CD14-positive monocyte (primary cell): Measurements from ENCODE around the gene UBD. TPM values are rescaled to one million over a fixed set of nuclear protein-coding genes. Genes with fewer than 3 reads are reported as not detected.

ENCODE experiments used
- DNase-seq, 3 donors: peaks; one replicate each; pipeline ENCODE4 v3.0.0-alpha.2; 2011 to 2022
- H2AFZ ChIP-seq: 2 replicates; pipeline ENCODE4 v1.6.0; 2012; ENCODE audit warnings: mild to moderate bottlenecking, low read depth, low read length, inconsistent platforms; ENCODE audit not compliant: insufficient read depth, poor library complexity, severe bottlenecking
- H3K27ac ChIP-seq, 2 donors: 1 replicate in 1 of 2; 2 replicates in 1 of 2; pipeline ENCODE4 v1.5.1; 2012 to 2013; ENCODE audit warnings: low read length in 2 of 2, control low read depth in 1 of 2, inconsistent platforms in 1 of 2, low read depth in 1 of 2, mild to moderate bottlenecking in 1 of 2
- H3K27me3 ChIP-seq, 2 donors: one replicate each; pipeline versions ENCODE4 v1.6.0 to v1.6.1; 2011 to 2013; ENCODE audit warnings: low read length in 2 of 2; ENCODE audit not compliant: control insufficient read depth in 2 of 2, insufficient read depth in 2 of 2
- H3K36me3 ChIP-seq, 2 donors: replicated peaks in 1 of 2; 1 replicate in 1 of 2; 2 replicates in 1 of 2; pipeline versions ENCODE4 v1.5.1 to v1.6.1; 2012 to 2013; ENCODE audit warnings: low read length in 2 of 2, control low read depth in 1 of 2, inconsistent platforms in 1 of 2, mild to moderate bottlenecking in 1 of 2; ENCODE audit not compliant: insufficient read depth in 2 of 2, control insufficient read depth in 1 of 2
- H3K4me1 ChIP-seq, 2 donors: 1 replicate in 1 of 2; 2 replicates in 1 of 2; pipeline versions ENCODE4 v1.5.1 to v1.6.1; 2012 to 2013; ENCODE audit warnings: low read length in 2 of 2, control low read depth in 1 of 2, inconsistent platforms in 1 of 2, mild to moderate bottlenecking in 1 of 2, moderate library complexity in 1 of 2; ENCODE audit not compliant: insufficient read depth in 2 of 2, control insufficient read depth in 1 of 2
- H3K4me2 ChIP-seq: replicated peaks from 2 replicates; pipeline ENCODE3; 2012; ENCODE audit warnings: low read length, moderate library complexity, mild to moderate bottlenecking; ENCODE audit not compliant: poor library complexity, severe bottlenecking; ENCODE audit errors: extremely low read depth
- H3K4me3 ChIP-seq, 3 experiments: fragments of 200-600 bp in 1 of 3; sonication (generic) in 1 of 3; replicated peaks in 1 of 3; 1 replicate in 2 of 3; 2 replicates in 1 of 3; pipeline ENCODE4 v1.5.1; 2011 to 2013; ENCODE audit warnings: low read length in 3 of 3, mild to moderate bottlenecking in 3 of 3, control low read depth in 2 of 3, low read depth in 2 of 3, inconsistent platforms in 1 of 3, moderate library complexity in 1 of 3
- H3K79me2 ChIP-seq: 2 replicates; pipeline ENCODE4 v1.6.0; 2012; ENCODE audit warnings: mild to moderate bottlenecking, control low read depth, inconsistent platforms, low read length, moderate library complexity; ENCODE audit not compliant: insufficient read depth
- H3K9ac ChIP-seq: 2 replicates; pipeline ENCODE4 v1.6.0; 2017; ENCODE audit warnings: low read length, mild to moderate bottlenecking; ENCODE audit not compliant: insufficient read depth, poor library complexity, severe bottlenecking
- H3K9me3 ChIP-seq, 2 donors: replicated peaks in 1 of 2; 1 replicate in 1 of 2; 2 replicates in 1 of 2; pipeline versions ENCODE4 v1.5.1 to v1.6.1; 2012 to 2013; ENCODE audit warnings: low read length in 2 of 2, control low read depth in 1 of 2; ENCODE audit not compliant: control insufficient read depth in 1 of 2, insufficient read depth in 1 of 2
- H4K20me1 ChIP-seq: 2 replicates; pipeline ENCODE4 v1.6.0; 2012; ENCODE audit warnings: mild to moderate bottlenecking, low read length, control low read depth, moderate library complexity; ENCODE audit not compliant: insufficient read depth
- H3K27ac Mint-ChIP-seq, 7 donors: one replicate each; pipeline ENCODE4 v1.8.0; 2020; ENCODE audit warnings: mild to moderate bottlenecking in 7 of 7, mixed read lengths in 7 of 7, moderate library complexity in 6 of 7, inconsistent platforms in 2 of 7
- H3K27me3 Mint-ChIP-seq, 3 donors: one replicate each; pipeline ENCODE4 v1.8.0; 2021 to 2022; ENCODE audit warnings: low read depth in 3 of 3, mild to moderate bottlenecking in 3 of 3, mixed read lengths in 3 of 3, moderate library complexity in 3 of 3, inconsistent platforms in 1 of 3
- H3K36me3 Mint-ChIP-seq, 2 donors: one replicate each; pipeline ENCODE4 v1.8.0; 2020; ENCODE audit warnings: mixed read lengths in 2 of 2, inconsistent platforms in 1 of 2, mild to moderate bottlenecking in 1 of 2
- H3K4me1 Mint-ChIP-seq: one replicate; pipeline ENCODE4 v1.8.0; 2020; ENCODE audit warnings: mild to moderate bottlenecking, mixed read lengths
- H3K4me3 Mint-ChIP-seq, 2 donors: one replicate each; pipeline ENCODE4 v1.8.0; 2020; ENCODE audit warnings: mild to moderate bottlenecking in 2 of 2, mixed read lengths in 2 of 2, moderate library complexity in 1 of 2
- H3K9me3 Mint-ChIP-seq, 7 donors: one replicate each; pipeline ENCODE4 v1.8.0; 2020 to 2022; ENCODE audit warnings: mixed read lengths in 7 of 7, mild to moderate bottlenecking in 6 of 7, moderate library complexity in 6 of 7, inconsistent platforms in 2 of 7
- WGBS: methylation state at CpG from one replicate; pipeline ENCODE4 v1.1.5; 2013; ENCODE audit warnings: missing lambda C conversion rate; ENCODE audit not compliant: insufficient coverage; 5-methylcytosine and 5-hydroxymethylcytosine counted together
- intact Hi-C, 2 donors: fragments of 100-400 bp; cut with micrococcal nuclease; formaldehyde crosslinking; loops; one replicate each; pipeline versions ENCODE4 v1.15.0 to v1.15.1; 2023
- polyA plus RNA-seq, 3 donors: library from polyadenylated mRNA; depleted of rRNA in 1 of 3; unstranded in 2 of 3; stranded (reverse) in 1 of 3; fragments of 300-500 nt in 2 of 3; fragments of >200 nt in 1 of 3; fragmentation: Illumina TruSeq in 2 of 3; gene quantifications; 1 replicate in 2 of 3; 2 replicates in 1 of 3; pipeline ENCODE4 v1.2.3, GENCODE V29; 2012 to 2021
- TF ChIP-seq, protein P1 (sequence below): fragments of 200-600 bp; IDR thresholded peaks from one replicate; pipeline ENCODE4 v1.8.0; 2022; ENCODE audit warnings: antibody characterized with exemption, mild to moderate bottlenecking

Gene UBD
- polyA plus RNA-seq, 3 donors, result 0.15 TPM; not detected in 2

DNA sequence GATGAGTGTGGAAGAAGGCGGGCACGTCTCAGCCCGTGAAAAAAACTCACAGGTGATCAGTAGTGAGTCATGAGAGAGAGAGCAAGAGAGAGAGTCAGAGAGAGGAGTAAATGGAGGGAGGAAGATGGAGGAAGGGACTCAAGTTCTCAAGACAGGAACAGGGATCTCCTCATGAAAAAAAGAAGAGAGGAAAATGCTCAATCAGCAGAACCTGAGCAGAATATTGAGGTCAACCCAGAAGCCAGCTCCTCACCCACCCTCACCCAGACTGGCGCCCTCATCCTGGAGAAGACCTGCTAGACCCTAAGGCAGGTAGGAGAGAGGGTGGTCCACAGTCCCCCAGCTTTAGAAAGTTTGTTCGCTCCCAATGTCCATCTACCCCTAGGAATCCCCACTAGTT, 4.8 kb downstream of the UBD start:
- H3K4me2 ChIP-seq, result no peak overlapping the region
- H2AFZ ChIP-seq, result no peak overlapping the region
- no peaks in the 10 kb centered on the region for H3K79me2 ChIP-seq
- no peak overlapping the region for H3K9ac ChIP-seq
- no peaks in the 10 kb centered on the region for H3K36me3 ChIP-seq
- H3K27me3 Mint-ChIP-seq, result peaks cover 54 to 55% (median 54%) of the 10 kb centered on the region in 3 donors
- TF ChIP-seq, protein P1, sequence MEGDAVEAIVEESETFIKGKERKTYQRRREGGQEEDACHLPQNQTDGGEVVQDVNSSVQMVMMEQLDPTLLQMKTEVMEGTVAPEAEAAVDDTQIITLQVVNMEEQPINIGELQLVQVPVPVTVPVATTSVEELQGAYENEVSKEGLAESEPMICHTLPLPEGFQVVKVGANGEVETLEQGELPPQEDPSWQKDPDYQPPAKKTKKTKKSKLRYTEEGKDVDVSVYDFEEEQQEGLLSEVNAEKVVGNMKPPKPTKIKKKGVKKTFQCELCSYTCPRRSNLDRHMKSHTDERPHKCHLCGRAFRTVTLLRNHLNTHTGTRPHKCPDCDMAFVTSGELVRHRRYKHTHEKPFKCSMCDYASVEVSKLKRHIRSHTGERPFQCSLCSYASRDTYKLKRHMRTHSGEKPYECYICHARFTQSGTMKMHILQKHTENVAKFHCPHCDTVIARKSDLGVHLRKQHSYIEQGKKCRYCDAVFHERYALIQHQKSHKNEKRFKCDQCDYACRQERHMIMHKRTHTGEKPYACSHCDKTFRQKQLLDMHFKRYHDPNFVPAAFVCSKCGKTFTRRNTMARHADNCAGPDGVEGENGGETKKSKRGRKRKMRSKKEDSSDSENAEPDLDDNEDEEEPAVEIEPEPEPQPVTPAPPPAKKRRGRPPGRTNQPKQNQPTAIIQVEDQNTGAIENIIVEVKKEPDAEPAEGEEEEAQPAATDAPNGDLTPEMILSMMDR, result no peak
- H3K27ac Mint-ChIP-seq, result peak overlapping the region in 1 of 7 donors; percentile 2
- peaks cover 0 to 13% (median 5%) of the 10 kb centered on the region in 7 donors for H3K9me3 Mint-ChIP-seq
- H3K27me3 ChIP-seq, result peaks cover 43 to 46% of the 10 kb centered on the region in 2 donors
- DNase-seq, result no peak
- peaks cover 15 to 16% of the 10 kb centered on the region in 2 donors for H3K4me1 ChIP-seq
- intact Hi-C loops, result no loop called here
- H3K4me3 Mint-ChIP-seq, result peak overlapping the region in 1 of 2 donors; percentile 91
- H3K4me3 ChIP-seq, result no peak overlapping the region
- H3K4me1 Mint-ChIP-seq, result peaks cover 16% of the 10 kb centered on the region
- peaks cover 0 to 7% of the 10 kb centered on the region in 2 donors for H3K36me3 Mint-ChIP-seq
- no peak overlapping the region for H3K27ac ChIP-seq
- peaks cover 0 to 12% of the 10 kb centered on the region in 2 donors for H3K9me3 ChIP-seq
- H4K20me1 ChIP-seq, result no peaks in the 10 kb centered on the region
- 78% methylated on average over 3 of the region's 5 CpGs for WGBS

DNA sequence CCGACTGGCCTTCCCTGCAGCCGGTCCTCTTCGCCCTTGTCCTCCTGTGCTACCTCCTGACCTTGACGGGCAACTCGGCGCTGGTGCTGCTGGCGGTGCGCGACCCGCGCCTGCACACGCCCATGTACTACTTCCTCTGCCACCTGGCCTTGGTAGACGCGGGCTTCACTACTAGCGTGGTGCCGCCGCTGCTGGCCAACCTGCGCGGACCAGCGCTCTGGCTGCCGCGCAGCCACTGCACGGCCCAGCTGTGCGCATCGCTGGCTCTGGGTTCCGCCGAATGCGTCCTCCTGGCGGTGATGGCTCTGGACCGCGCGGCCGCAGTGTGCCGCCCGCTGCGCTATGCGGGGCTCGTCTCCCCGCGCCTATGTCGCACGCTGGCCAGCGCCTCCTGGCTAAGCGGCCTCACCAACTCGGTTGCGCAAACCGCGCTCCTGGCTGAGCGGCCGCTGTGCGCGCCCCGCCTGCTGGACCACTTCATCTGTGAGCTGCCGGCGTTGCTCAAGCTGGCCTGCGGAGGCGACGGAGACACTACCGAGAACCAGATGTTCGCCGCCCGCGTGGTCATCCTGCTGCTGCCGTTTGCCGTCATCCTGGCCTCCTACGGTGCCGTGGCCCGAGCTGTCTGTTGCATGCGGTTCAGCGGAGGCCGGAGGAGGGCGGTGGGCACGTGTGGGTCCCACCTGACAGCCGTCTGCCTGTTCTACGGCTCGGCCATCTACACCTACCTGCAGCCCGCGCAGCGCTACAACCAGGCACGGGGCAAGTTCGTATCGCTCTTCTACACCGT, 6.1 kb downstream of the UBD start:
- Histone ChIP-seq H2AFZ (no peak overlapping the region), H3K27ac (no peak overlapping the region), H3K4me3 (peak overlapping the region in 1 of 3 experiments; percentile 52), H3K79me2 (no peaks in the 10 kb centered on the region), H3K27me3 (peaks cover 41 to 46% of the 10 kb centered on the region in 2 donors), H3K9me3 (peaks cover 0 to 12% of the 10 kb centered on the region in 2 donors), H3K4me2 (peak overlapping the region; percentile 50), H3K4me1 (peaks cover 15 to 16% of the 10 kb centered on the region in 2 donors), H3K36me3 (no peaks in the 10 kb centered on the region), H4K20me1 (no peaks in the 10 kb centered on the region), H3K9ac (no peak overlapping the region)
- TF ChIP-seq, protein P1, result no peak
- peaks cover 0 to 13% (median 5%) of the 10 kb centered on the region in 7 donors for H3K9me3 Mint-ChIP-seq
- H3K36me3 Mint-ChIP-seq, result peaks cover 0 to 7% of the 10 kb centered on the region in 2 donors
- peak overlapping the region; percentile 54 to 91 for H3K4me3 Mint-ChIP-seq
- H3K27me3 Mint-ChIP-seq, result peaks cover 46 to 58% (median 54%) of the 10 kb centered on the region in 3 donors
- H3K27ac Mint-ChIP-seq, result peak overlapping the region in 1 of 7 donors; percentile 51
- H3K4me1 Mint-ChIP-seq, result peaks cover 16% of the 10 kb centered on the region
- DNase-seq, result peak; percentile 10 to 42 (median 18)
- WGBS, result 2% methylated on average over 76 of the region's 83 CpGs
- intact Hi-C loops, result no loop called here
